Trophoblast cell (in vitro differentiated cells and primary cell): ENCODE measurements around the gene RPTOR.
A peak's percentile ranks its signal among the peaks of the same experiment; 100 is the strongest.

ENCODE experiments used
- DNase-seq, 2 donors: peaks; one replicate each; pipeline ENCODE4 v3.0.0-alpha.2; 2016
- H2AFZ ChIP-seq: 2 replicates; pipeline ENCODE4 v1.6.1; 2013; ENCODE audit warnings: low read length, moderate library complexity, mild to moderate bottlenecking; ENCODE audit not compliant: insufficient read depth, poor library complexity
- H2AK5ac ChIP-seq: 2 replicates; pipeline ENCODE4 v1.6.1; 2013; ENCODE audit warnings: mild to moderate bottlenecking, low read length
- H2BK120ac ChIP-seq: 2 replicates; pipeline ENCODE4 v1.6.1; 2013; ENCODE audit warnings: low read length, mild to moderate bottlenecking, moderate library complexity; ENCODE audit not compliant: insufficient read depth, poor library complexity
- H2BK12ac ChIP-seq: 2 replicates; pipeline ENCODE4 v1.6.1; 2013; ENCODE audit warnings: mild to moderate bottlenecking, low read length, moderate library complexity
- H2BK5ac ChIP-seq: 2 replicates; pipeline ENCODE4 v1.6.1; 2013; ENCODE audit warnings: low read length, low read depth, moderate library complexity, mild to moderate bottlenecking; ENCODE audit not compliant: poor library complexity
- H3K14ac ChIP-seq: 2 replicates; pipeline ENCODE4 v1.6.1; 2013; ENCODE audit warnings: mild to moderate bottlenecking, low read length
- H3K18ac ChIP-seq: 2 replicates; pipeline ENCODE4 v1.6.1; 2013; ENCODE audit warnings: mild to moderate bottlenecking, low read length
- H3K23ac ChIP-seq: 2 replicates; pipeline ENCODE4 v1.6.1; 2013; ENCODE audit warnings: low read length
- H3K27ac ChIP-seq: 2 replicates; pipeline ENCODE4 v1.5.1; 2013; ENCODE audit warnings: low read depth, mild to moderate bottlenecking, inconsistent platforms, low read length, moderate library complexity
- H3K27me3 ChIP-seq: 2 replicates; pipeline ENCODE4 v1.6.1; 2013; ENCODE audit warnings: inconsistent platforms, mild to moderate bottlenecking, low read length, moderate library complexity; ENCODE audit not compliant: insufficient read depth
- H3K36me3 ChIP-seq, 2 experiments: 1 replicate in 1 of 2; 2 replicates in 1 of 2; pipeline ENCODE4 v1.6.1; 2013; ENCODE audit warnings: low read length in 2 of 2, mild to moderate bottlenecking in 2 of 2, moderate library complexity in 1 of 2; ENCODE audit not compliant: insufficient read depth in 2 of 2, control insufficient read depth in 1 of 2
- H3K4ac ChIP-seq: 2 replicates; pipeline ENCODE4 v1.6.1; 2013; ENCODE audit warnings: low read depth, mild to moderate bottlenecking, low read length, moderate library complexity
- H3K4me1 ChIP-seq, 2 experiments: 1 replicate in 1 of 2; 2 replicates in 1 of 2; pipeline ENCODE4 v1.6.1; 2013; ENCODE audit warnings: low read length in 2 of 2, mild to moderate bottlenecking in 2 of 2, moderate library complexity in 1 of 2; ENCODE audit not compliant: insufficient read depth in 2 of 2, control insufficient read depth in 1 of 2
- H3K4me2 ChIP-seq: 2 replicates; pipeline ENCODE4 v1.6.1; 2013; ENCODE audit warnings: inconsistent platforms, mild to moderate bottlenecking, low read length, moderate library complexity
- H3K4me3 ChIP-seq: 2 replicates; pipeline ENCODE4 v1.5.1; 2013; ENCODE audit warnings: mild to moderate bottlenecking, low read depth, low read length, inconsistent platforms
- H3K79me1 ChIP-seq: one replicate; pipeline ENCODE4 v1.6.1; 2013; ENCODE audit warnings: low read length
- H3K79me2 ChIP-seq: 2 replicates; pipeline ENCODE4 v1.6.1; 2013; ENCODE audit warnings: low read length, mild to moderate bottlenecking; ENCODE audit not compliant: control insufficient read depth, insufficient read depth, poor library complexity
- H3K9ac ChIP-seq: 2 replicates; pipeline ENCODE4 v1.6.1; 2013; ENCODE audit warnings: mild to moderate bottlenecking, low read length
- H3K9me3 ChIP-seq: 2 replicates; pipeline ENCODE4 v1.6.1; 2013; ENCODE audit warnings: low read depth, mild to moderate bottlenecking, control low read depth, inconsistent platforms, low read length; ENCODE audit not compliant: insufficient read depth
- H4K12ac ChIP-seq: 2 replicates; pipeline ENCODE4 v1.6.1; 2013; ENCODE audit warnings: low read depth, mild to moderate bottlenecking, low read length, moderate library complexity
- H4K8ac ChIP-seq: 2 replicates; pipeline ENCODE4 v1.6.1; 2013; ENCODE audit warnings: low read depth, mild to moderate bottlenecking, low read length, moderate library complexity
- H4K91ac ChIP-seq: one replicate; pipeline ENCODE4 v1.6.1; 2013; ENCODE audit warnings: low read depth, mild to moderate bottlenecking, low read length, moderate library complexity
- WGBS: extraction: QIAGEN DNeasy Blood & Tissue Kit; methylation state at CpG from one replicate; pipeline ENCODE4 v1.1.7; 2013; ENCODE audit warnings: missing lambda C conversion rate; ENCODE audit not compliant: insufficient read length, insufficient coverage; ENCODE audit errors: extremely low coverage; 5-methylcytosine and 5-hydroxymethylcytosine counted together

RPTOR gene

DNA sequence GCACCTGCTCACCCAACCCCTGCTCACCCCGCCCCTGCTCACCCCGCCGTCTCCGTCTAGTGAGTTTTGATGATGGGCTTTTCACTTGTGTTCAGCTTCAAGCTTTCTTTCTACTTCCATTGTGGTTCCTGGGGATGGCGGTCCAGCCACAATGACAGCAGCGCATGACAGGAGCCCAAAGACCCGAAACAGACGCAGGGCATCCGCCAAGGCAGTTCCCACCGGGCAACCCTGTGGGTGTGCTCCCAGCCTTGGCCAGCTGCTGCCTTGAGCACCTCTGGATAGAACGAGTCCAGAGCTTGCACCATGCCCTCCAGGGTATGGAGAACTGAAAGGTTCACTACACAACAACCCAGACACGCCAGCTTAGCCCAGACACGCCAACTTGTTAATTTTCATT lies 354.1 kb downstream of the RPTOR start:
- H2BK12ac ChIP-seq: no peak overlapping the region
- H3K4me3 ChIP-seq: no peak overlapping the region
- no peak overlapping the region for H2AFZ ChIP-seq
- H3K79me2 ChIP-seq: no peaks in the 10 kb centered on the region
- H3K4ac ChIP-seq: no peak overlapping the region
- no peak overlapping the region for H3K23ac ChIP-seq
- WGBS: no CpG with 5 or more reads among the region's 13 CpGs
- H3K27me3 ChIP-seq: no peaks in the 10 kb centered on the region
- H3K14ac ChIP-seq: no peak overlapping the region
- no peak overlapping the region for H4K8ac ChIP-seq
- H4K12ac ChIP-seq: no peak overlapping the region
- H2BK120ac ChIP-seq: no peak overlapping the region
- H2BK5ac ChIP-seq: no peak overlapping the region
- no peak overlapping the region for H4K91ac ChIP-seq
- peaks cover 26 to 29% of the 10 kb centered on the region in 2 experiments for H3K36me3 ChIP-seq
- H3K18ac ChIP-seq: no peak overlapping the region
- no peak overlapping the region for H3K4me2 ChIP-seq
- H3K79me1 ChIP-seq: no peaks in the 10 kb centered on the region
- H3K9me3 ChIP-seq: no peaks in the 10 kb centered on the region
- no peak overlapping the region for H3K27ac ChIP-seq
- no peak overlapping the region for H2AK5ac ChIP-seq
- no peak for DNase-seq
- peaks cover 0 to 2% of the 10 kb centered on the region in 2 experiments for H3K4me1 ChIP-seq
- H3K9ac ChIP-seq: no peak overlapping the region

DNA sequence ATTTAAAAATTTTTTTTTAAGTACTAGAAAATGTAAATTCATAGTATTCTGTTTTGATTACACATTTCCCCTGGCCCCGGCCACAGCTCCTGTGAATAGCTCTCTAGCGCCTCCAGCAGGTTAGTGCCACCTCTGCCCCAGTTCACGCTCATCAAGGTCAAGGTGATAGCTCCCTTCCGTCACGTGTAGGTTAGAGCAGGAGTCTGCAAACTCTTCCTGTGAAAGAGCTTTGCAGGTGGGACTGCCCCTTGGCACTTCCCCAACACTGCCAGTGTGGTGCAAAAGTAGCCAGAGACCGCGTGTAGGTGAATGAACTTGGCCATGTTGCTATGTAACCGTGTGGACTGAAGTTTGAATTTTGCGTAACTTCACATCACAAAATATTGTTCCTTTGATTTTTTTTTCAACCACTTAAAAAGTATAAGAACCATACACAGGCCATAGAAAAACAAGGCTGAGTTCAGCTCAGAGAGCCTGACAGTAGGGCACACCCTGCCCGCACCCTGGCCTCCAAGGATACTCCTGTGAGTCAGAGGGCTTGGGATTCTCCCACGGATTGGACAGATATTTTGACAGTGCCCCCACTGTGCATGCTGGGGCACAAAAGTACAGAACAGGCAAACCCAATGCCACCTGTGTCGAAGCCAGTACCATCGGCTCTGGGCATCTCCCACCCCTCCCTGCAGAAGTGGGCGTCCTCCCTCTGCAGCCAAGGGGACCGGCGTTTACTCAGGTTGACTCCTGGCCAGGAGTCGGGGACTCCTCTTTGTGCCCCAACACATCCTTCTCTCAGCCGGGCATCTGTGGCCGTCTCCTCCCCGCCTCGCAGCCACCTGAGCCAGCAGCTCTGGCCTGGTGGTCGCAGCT lies 355.0 kb downstream of the RPTOR start:
- H3K36me3 ChIP-seq: peaks cover 20 to 24% of the 10 kb centered on the region in 2 experiments
- no CpG with 5 or more reads among the region's 22 CpGs for WGBS
- no peak overlapping the region for H4K91ac ChIP-seq
- no peak overlapping the region for H4K8ac ChIP-seq
- no peak overlapping the region for H3K14ac ChIP-seq
- H3K27ac ChIP-seq: no peak overlapping the region
- no peak overlapping the region for H4K12ac ChIP-seq
- H3K4me1 ChIP-seq: peaks cover 0 to 2% of the 10 kb centered on the region in 2 experiments
- H2AK5ac ChIP-seq: no peak overlapping the region
- no peak overlapping the region for H3K4me2 ChIP-seq
- no peak overlapping the region for H3K4me3 ChIP-seq
- H2BK12ac ChIP-seq: no peak overlapping the region
- H2BK120ac ChIP-seq: no peak overlapping the region
- H3K79me2 ChIP-seq: no peaks in the 10 kb centered on the region
- no peak overlapping the region for H3K23ac ChIP-seq
- no peak overlapping the region for H3K9ac ChIP-seq
- H2AFZ ChIP-seq: no peak overlapping the region
- DNase-seq: peak in 1 of 2 donors; percentile 44
- H3K4ac ChIP-seq: no peak overlapping the region
- H3K9me3 ChIP-seq: no peaks in the 10 kb centered on the region
- no peak overlapping the region for H2BK5ac ChIP-seq
- H3K18ac ChIP-seq: no peak overlapping the region
- no peaks in the 10 kb centered on the region for H3K79me1 ChIP-seq
- H3K27me3 ChIP-seq: no peaks in the 10 kb centered on the region

DNA sequence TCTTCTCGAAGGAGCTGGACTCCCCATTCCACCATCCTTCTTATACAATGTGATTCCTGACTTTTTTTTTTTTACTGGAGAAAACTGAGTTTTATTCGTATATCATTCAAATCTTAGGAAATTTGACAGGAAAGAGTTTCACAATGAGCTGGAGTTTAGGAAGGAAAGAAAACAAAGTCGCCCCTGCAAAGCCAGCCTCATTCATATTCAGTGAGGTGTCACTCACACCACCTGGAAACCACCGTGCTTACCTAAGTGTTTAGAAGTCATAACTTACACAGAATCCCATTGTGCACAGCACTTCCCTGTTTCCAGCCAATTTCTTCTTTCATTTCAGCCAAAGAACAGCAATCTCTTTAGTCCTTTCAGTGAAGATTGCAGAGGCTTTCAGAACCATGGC lies 356.7 kb downstream of the RPTOR start:
- Histone ChIP-seq H3K9ac (no peak overlapping the region), H2BK5ac (no peak overlapping the region), H4K91ac (no peak overlapping the region), H3K27ac (no peak overlapping the region), H2BK120ac (no peak overlapping the region), H3K18ac (no peak overlapping the region), H3K4me3 (no peak overlapping the region), H2AFZ (no peak overlapping the region), H3K14ac (no peak overlapping the region), H3K23ac (no peak overlapping the region), H3K36me3 (peaks cover 15 to 19% of the 10 kb centered on the region in 2 experiments), H3K4me1 (no peaks in the 10 kb centered on the region), H2AK5ac (no peak overlapping the region), H3K79me2 (no peaks in the 10 kb centered on the region), H4K12ac (no peak overlapping the region), H3K9me3 (no peaks in the 10 kb centered on the region), H2BK12ac (no peak overlapping the region), H3K4me2 (no peak overlapping the region), H3K79me1 (no peaks in the 10 kb centered on the region), H3K4ac (no peak overlapping the region), H3K27me3 (no peaks in the 10 kb centered on the region), H4K8ac (no peak overlapping the region)
- WGBS: no CpG with 5 or more reads among the region's 4 CpGs
- no peak for DNase-seq

DNA sequence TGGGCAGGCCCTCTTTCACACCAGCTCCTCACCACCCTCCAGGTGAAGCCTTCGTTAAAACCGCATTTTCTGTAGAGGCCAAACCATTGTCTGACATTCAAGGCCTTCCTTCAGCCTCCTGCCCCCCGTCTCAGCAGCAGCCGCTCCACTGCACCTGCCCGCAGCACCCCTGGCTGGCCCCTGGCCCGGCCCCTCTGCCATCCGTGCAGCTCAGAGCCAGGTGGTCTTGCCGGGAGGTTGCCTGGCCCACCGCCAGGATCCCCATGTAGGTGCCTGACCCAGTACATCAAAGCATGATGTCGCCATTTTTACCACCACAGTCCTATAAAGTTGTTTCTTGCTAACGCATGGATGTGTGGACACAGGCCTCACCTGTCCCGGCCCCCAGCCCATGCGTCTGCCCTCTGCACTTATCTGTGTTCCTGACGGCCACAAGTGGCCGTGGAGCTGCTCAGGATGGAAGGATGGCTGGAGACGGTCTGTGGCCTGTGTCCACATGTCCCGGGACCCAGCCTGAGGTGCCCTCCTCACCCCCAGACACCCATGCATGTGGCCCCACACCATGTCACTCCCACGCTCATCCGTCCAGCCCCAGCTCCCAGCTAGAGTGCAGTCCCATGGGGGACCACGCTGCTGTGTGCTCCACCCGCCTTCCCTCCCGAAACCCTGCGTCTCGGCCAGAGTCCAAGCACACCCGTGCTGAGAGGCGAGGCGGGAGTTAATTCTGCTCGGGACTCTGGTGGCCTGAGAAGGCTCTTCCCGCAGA lies 357.7 kb downstream of the RPTOR start:
- Histone ChIP-seq H3K79me2 (no peaks in the 10 kb centered on the region), H3K27me3 (no peaks in the 10 kb centered on the region), H2AFZ (no peak overlapping the region), H3K14ac (no peak overlapping the region), H2AK5ac (no peak overlapping the region), H3K4me2 (no peak overlapping the region), H2BK12ac (no peak overlapping the region), H3K4me3 (no peak overlapping the region), H2BK5ac (no peak overlapping the region), H3K27ac (no peak overlapping the region), H3K9ac (no peak overlapping the region), H4K8ac (no peak overlapping the region), H3K18ac (no peak overlapping the region), H3K23ac (no peak overlapping the region), H4K12ac (no peak overlapping the region), H3K4ac (no peak overlapping the region), H4K91ac (no peak overlapping the region), H2BK120ac (no peak overlapping the region), H3K36me3 (peaks cover 19% of the 10 kb centered on the region in 2 experiments), H3K79me1 (no peaks in the 10 kb centered on the region), H3K4me1 (no peaks in the 10 kb centered on the region), H3K9me3 (no peaks in the 10 kb centered on the region)
- no CpG with 5 or more reads among the region's 29 CpGs for WGBS
- no peak for DNase-seq
